ENCODE measurements around the gene S1PR2. TPM values are rescaled to one million over a fixed set of nuclear protein-coding genes. Genes with fewer than 3 reads are reported as not detected.

The S1PR2 gene
- total RNA-seq, 1 experiment from 2014 or later: 8.4 TPM

GRCh38 chr19:10211691-10212090 is 19.4 kb downstream of the S1PR2 start:
- POLR2A ChIA-PET (ENCODE audit: low non-redundant PET): no interaction called here
- BruUV-seq (replicated peaks): no TSS peak
- H3K27ac ChIP-seq (ENCODE audit: low read depth, low read length, poor library complexity, severe bottlenecking): no peak overlapping the region
- no peaks in the 10 kb centered on the region for H3K27me3 ChIP-seq (replicated peaks; ENCODE audit: insufficient read depth, low read depth, low read length, poor library complexity)
- CTCF ChIA-PET: no interaction called here
- H3K36me3 ChIP-seq (ENCODE audit: insufficient read depth, low read length, poor library complexity, severe bottlenecking): no peaks in the 10 kb centered on the region
- H3K4me1 ChIP-seq (ENCODE audit: insufficient read depth, low read length, poor library complexity, severe bottlenecking): no peaks in the 10 kb centered on the region
- DNase-seq (ENCODE audit: low spot score): no peak
- H3K9me3 ChIP-seq (ENCODE audit: low read depth, low read length, poor library complexity, severe bottlenecking): no peaks in the 10 kb centered on the region
- no peak for TF ChIP-seq CTCF (conservative IDR thresholded peaks at IDR 0.05; ENCODE audit: low read depth, low read length)
- TF ChIP-seq EZH2 (IDR thresholded peaks at IDR 0.05; ENCODE audit: borderline replicate concordance, low read depth, low read length, poor library complexity, severe bottlenecking): no peak
- no peak overlapping the region for H3K4me3 ChIP-seq (ENCODE audit: low read depth, low read length, poor library complexity, severe bottlenecking)
- intact Hi-C loops (cut with micrococcal nuclease; ENCODE audit: unreplicated experiment): no loop called here

- CTCF ChIA-PET: no interaction called here
- TF ChIP-seq CTCF (conservative IDR thresholded peaks at IDR 0.05; ENCODE audit: low read depth, low read length) (no peak), EZH2 (IDR thresholded peaks at IDR 0.05; ENCODE audit: borderline replicate concordance, low read depth, low read length, poor library complexity, severe bottlenecking) (no peak)
- Histone ChIP-seq H3K27me3 (replicated peaks; ENCODE audit: insufficient read depth, low read depth, low read length, poor library complexity) (no peaks in the 10 kb centered on the region), H3K9me3 (ENCODE audit: low read depth, low read length, poor library complexity, severe bottlenecking) (no peaks in the 10 kb centered on the region), H3K4me3 (ENCODE audit: low read depth, low read length, poor library complexity, severe bottlenecking) (no peak overlapping the region), H3K36me3 (ENCODE audit: insufficient read depth, low read length, poor library complexity, severe bottlenecking) (no peaks in the 10 kb centered on the region), H3K4me1 (ENCODE audit: insufficient read depth, low read length, poor library complexity, severe bottlenecking) (no peaks in the 10 kb centered on the region), H3K27ac (ENCODE audit: low read depth, low read length, poor library complexity, severe bottlenecking) (no peak overlapping the region)
- intact Hi-C loops (cut with micrococcal nuclease; ENCODE audit: unreplicated experiment): no loop called here
- DNase-seq (ENCODE audit: low spot score): no peak
- POLR2A ChIA-PET (ENCODE audit: low non-redundant PET): no interaction called here
- BruUV-seq (replicated peaks): no TSS peak
These were observed 20.1 kb downstream of the S1PR2 start for GRCh38 chr19:10211061-10211460.

- Histone ChIP-seq H3K4me3 (ENCODE audit: low read depth, low read length, poor library complexity, severe bottlenecking) (no peak overlapping the region), H3K27ac (ENCODE audit: low read depth, low read length, poor library complexity, severe bottlenecking) (no peak overlapping the region), H3K9me3 (ENCODE audit: low read depth, low read length, poor library complexity, severe bottlenecking) (no peaks in the 10 kb centered on the region), H3K27me3 (replicated peaks; ENCODE audit: insufficient read depth, low read depth, low read length, poor library complexity) (no peaks in the 10 kb centered on the region), H3K4me1 (ENCODE audit: insufficient read depth, low read length, poor library complexity, severe bottlenecking) (no peaks in the 10 kb centered on the region), H3K36me3 (ENCODE audit: insufficient read depth, low read length, poor library complexity, severe bottlenecking) (no peaks in the 10 kb centered on the region)
- no peak for DNase-seq (ENCODE audit: low spot score)
- intact Hi-C loops (cut with micrococcal nuclease; ENCODE audit: unreplicated experiment): no loop called here
- BruUV-seq (replicated peaks): no TSS peak
- ChIA-PET CTCF (no interaction called here), POLR2A (ENCODE audit: low non-redundant PET) (interaction anchor here (0.7 kb wide), 1 partner anchor 57 kb away, joined by 7 read pairs; no protein-coding TSS in a partner anchor)
- TF ChIP-seq CTCF (conservative IDR thresholded peaks at IDR 0.05; ENCODE audit: low read depth, low read length) (no peak), EZH2 (IDR thresholded peaks at IDR 0.05; ENCODE audit: borderline replicate concordance, low read depth, low read length, poor library complexity, severe bottlenecking) (no peak)
These were observed 21.8 kb downstream of the S1PR2 start for GRCh38 chr19:10209315-10209714.
